Measurements from ENCODE around the gene PPP2R5C.

GRCh38 chr14:101757839-101758211 lies 3.7 kb upstream of the PPP2R5C start:
- TF ChIP-seq POLR2A (IDR thresholded peaks at IDR 0.05) (no peak), CTCF (IDR thresholded peaks at IDR 0.05) (no peak)

All from uterus (tissue), 2 donors.